Measurements from ENCODE around the gene TGIF2. TPM values are rescaled to one million over a fixed set of nuclear protein-coding genes. Genes with fewer than 3 reads are reported as not detected.
A peak's percentile ranks its signal among the peaks of the same experiment; 100 is the strongest.

The TGIF2 gene
- total and polyA plus RNA-seq, 2 of the 13 experiments (the other 11 are each of a cell fraction or from before 2014, with no cell fraction given) = 41.3 to 53.9 TPM

DNA sequence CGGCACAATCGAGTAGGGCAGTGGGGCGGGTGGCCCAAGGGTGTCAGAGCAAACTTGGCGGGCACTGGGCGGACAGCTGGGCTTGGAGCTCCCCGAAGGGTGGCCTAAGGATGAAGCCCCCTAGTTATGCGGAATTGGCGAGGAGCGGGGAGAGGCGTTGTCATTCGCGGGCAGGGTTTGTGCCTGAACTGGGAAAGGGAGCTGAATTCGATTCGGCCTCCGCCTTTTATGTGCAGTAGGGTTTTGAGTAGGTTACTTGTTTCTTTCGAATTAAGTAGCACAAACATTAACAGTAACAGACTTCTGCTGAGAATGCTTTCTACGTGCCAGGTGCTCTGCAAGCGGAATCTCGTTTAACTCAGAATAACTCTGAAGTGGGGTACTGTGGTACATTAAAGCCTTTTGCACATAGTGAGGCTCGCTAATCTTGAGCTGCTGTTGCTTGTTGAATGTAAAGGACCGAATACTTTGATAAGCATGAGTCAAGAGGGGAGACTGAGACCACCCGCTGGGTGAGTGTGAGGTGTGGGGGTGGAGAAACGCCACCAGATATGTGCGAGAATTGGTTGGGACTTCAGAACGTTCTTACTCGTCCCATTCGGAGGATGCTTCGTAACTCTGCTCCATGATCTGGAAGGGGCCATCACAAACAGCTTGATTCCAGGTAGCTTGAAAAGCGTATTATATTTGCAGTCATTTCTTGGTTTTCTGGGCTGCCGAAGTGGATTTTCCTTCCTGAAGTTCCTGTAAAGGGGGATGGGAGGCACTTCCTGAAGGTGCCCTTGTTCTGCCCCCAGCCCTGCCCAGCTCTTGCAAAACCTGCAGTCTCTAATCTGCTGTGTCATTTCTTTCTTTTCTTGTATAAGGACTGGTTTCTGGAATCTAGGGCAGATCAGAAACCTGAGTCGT, 33.0 kb downstream of the TGIF2 start (continued):
- TF ChIP-seq, protein P1, sequence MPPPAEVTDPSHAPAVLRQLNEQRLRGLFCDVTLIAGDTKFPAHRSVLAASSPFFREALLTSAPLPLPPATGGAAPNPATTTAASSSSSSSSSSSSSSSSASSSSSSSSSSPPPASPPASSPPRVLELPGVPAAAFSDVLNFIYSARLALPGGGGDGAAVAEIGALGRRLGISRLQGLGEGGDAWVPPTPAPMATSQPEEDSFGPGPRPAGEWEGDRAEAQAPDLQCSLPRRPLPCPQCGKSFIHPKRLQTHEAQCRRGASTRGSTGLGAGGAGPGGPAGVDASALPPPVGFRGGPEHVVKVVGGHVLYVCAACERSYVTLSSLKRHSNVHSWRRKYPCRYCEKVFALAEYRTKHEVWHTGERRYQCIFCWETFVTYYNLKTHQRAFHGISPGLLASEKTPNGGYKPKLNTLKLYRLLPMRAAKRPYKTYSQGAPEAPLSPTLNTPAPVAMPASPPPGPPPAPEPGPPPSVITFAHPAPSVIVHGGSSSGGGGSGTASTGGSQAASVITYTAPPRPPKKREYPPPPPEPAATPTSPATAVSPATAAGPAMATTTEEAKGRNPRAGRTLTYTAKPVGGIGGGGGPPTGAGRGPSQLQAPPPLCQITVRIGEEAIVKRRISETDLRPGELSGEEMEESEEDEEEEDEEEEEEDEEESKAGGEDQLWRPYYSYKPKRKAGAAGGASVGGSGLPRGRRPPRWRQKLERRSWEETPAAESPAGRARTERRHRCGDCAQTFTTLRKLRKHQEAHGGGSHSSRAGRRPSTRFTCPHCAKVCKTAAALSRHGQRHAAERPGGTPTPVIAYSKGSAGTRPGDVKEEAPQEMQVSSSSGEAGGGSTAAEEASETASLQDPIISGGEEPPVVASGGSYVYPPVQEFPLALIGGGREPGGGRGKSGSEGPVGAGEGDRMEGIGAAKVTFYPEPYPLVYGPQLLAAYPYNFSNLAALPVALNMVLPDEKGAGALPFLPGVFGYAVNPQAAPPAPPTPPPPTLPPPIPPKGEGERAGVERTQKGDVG (CRISPR knock-in tag; IDR thresholded peaks at IDR 0.05; ENCODE audit: borderline replicate concordance) = no peak
- TF ChIP-seq NRL (CRISPR knock-in tag; IDR thresholded peaks at IDR 0.05; ENCODE audit: borderline replicate concordance) = no peak
- TF ChIP-seq CBX1 (IDR thresholded peaks at IDR 0.05; ENCODE audit: low read depth) = no peak
- no peak for TF ChIP-seq NFIB (CRISPR knock-in tag; IDR thresholded peaks at IDR 0.05; ENCODE audit: borderline replicate concordance)
- no peak for TF ChIP-seq CAMTA2 (CRISPR knock-in tag; IDR thresholded peaks at IDR 0.05; ENCODE audit: borderline replicate concordance)
- TF ChIP-seq ZFY (CRISPR knock-in tag; IDR thresholded peaks at IDR 0.05) = no peak
- TF ChIP-seq SKI (IDR thresholded peaks at IDR 0.05; ENCODE audit: partially characterized antibody) = no peak
- peak; percentile 55 for TF ChIP-seq DNMT3B (CRISPR knock-in tag; conservative IDR thresholded peaks at IDR 0.05)
- 0 out of 2 replicates have a peak, but pooled peaks have one; percentile 5 for TF ChIP-seq EED (CRISPR knock-in tag; IDR thresholded peaks at IDR 0.05)
- TF ChIP-seq JUN (CRISPR knock-in tag; IDR thresholded peaks at IDR 0.05) = no peak
- TF ChIP-seq KMT2A (CRISPR knock-in tag; IDR thresholded peaks at IDR 0.05) = no peak
- peak in 1 of 2 experiments; percentile 12; a peak in 1 of 4 replicates for TF ChIP-seq NR2F1 (CRISPR knock-in tag; IDR thresholded peaks at IDR 0.05)
- TF ChIP-seq, protein P2, sequence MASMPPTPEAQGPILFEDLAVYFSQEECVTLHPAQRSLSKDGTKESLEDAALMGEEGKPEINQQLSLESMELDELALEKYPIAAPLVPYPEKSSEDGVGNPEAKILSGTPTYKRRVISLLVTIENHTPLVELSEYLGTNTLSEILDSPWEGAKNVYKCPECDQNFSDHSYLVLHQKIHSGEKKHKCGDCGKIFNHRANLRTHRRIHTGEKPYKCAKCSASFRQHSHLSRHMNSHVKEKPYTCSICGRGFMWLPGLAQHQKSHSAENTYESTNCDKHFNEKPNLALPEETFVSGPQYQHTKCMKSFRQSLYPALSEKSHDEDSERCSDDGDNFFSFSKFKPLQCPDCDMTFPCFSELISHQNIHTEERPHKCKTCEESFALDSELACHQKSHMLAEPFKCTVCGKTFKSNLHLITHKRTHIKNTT (CRISPR knock-in tag; IDR thresholded peaks at IDR 0.05) = no peak
- TF ChIP-seq HOXD1 (CRISPR knock-in tag; IDR thresholded peaks at IDR 0.05) = peak; percentile 12; the same call in 1 of the 2 replicates
- TF ChIP-seq, protein P3, sequence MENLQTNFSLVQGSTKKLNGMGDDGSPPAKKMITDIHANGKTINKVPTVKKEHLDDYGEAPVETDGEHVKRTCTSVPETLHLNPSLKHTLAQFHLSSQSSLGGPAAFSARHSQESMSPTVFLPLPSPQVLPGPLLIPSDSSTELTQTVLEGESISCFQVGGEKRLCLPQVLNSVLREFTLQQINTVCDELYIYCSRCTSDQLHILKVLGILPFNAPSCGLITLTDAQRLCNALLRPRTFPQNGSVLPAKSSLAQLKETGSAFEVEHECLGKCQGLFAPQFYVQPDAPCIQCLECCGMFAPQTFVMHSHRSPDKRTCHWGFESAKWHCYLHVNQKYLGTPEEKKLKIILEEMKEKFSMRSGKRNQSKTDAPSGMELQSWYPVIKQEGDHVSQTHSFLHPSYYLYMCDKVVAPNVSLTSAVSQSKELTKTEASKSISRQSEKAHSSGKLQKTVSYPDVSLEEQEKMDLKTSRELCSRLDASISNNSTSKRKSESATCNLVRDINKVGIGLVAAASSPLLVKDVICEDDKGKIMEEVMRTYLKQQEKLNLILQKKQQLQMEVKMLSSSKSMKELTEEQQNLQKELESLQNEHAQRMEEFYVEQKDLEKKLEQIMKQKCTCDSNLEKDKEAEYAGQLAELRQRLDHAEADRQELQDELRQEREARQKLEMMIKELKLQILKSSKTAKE (CRISPR knock-in tag; IDR thresholded peaks at IDR 0.05; ENCODE audit: borderline replicate concordance) = no peak
- TF ChIP-seq SNAI1 (CRISPR knock-in tag; IDR thresholded peaks at IDR 0.05; ENCODE audit: borderline replicate concordance) = no peak
- TF ChIP-seq, protein P4, sequence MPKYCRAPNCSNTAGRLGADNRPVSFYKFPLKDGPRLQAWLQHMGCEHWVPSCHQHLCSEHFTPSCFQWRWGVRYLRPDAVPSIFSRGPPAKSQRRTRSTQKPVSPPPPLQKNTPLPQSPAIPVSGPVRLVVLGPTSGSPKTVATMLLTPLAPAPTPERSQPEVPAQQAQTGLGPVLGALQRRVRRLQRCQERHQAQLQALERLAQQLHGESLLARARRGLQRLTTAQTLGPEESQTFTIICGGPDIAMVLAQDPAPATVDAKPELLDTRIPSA (CRISPR knock-in tag; IDR thresholded peaks at IDR 0.05; ENCODE audit: borderline replicate concordance) = no peak
- 0 out of 2 replicates have a peak, but pooled peaks have one; percentile 17 for TF ChIP-seq PPARG (CRISPR knock-in tag; conservative IDR thresholded peaks at IDR 0.05)
